Measurements from ENCODE around the gene SH2D7.

DNA sequence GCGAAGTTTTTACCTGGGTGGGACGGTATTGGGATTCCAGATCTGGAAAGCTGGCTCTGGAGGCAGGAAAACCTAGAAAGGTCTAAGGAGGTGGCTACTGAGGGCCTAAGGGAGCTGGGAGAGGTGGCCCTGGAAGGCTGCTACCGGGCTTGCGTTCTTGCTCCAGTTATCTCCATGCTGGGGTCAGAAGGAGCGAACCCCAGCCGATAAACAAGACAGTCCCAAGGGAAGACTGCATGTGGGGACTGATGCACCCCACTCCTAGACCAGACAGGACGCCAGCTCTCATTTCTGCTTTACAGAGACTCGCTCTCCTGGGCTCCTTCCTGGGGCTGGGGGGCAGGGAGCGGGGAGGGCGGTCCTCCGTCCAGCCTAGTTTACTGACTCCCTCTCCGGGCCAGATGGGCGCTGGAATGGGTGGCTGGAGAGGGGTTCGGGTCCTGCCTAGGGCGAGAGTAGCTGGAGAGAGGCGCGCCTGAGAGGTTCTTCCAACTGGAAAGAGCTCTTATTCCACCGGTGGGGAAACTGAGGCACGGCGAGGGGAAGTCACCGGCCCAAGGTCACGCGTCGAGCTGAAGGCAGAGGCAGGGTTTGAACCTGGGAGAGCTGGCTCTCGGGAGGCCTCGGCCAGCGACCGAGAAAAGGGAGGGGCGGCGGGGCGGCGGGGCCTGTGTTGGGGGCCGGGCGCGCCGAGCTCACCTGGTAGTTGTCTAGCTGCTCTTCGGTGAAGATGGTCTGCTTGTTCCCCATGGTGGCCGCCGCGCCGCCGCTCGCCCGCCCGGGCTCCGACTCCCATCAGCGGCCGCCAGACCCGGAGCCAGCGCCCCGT is 38.3 kb downstream of the SH2D7 start:
- TF ChIP-seq, protein P1, sequence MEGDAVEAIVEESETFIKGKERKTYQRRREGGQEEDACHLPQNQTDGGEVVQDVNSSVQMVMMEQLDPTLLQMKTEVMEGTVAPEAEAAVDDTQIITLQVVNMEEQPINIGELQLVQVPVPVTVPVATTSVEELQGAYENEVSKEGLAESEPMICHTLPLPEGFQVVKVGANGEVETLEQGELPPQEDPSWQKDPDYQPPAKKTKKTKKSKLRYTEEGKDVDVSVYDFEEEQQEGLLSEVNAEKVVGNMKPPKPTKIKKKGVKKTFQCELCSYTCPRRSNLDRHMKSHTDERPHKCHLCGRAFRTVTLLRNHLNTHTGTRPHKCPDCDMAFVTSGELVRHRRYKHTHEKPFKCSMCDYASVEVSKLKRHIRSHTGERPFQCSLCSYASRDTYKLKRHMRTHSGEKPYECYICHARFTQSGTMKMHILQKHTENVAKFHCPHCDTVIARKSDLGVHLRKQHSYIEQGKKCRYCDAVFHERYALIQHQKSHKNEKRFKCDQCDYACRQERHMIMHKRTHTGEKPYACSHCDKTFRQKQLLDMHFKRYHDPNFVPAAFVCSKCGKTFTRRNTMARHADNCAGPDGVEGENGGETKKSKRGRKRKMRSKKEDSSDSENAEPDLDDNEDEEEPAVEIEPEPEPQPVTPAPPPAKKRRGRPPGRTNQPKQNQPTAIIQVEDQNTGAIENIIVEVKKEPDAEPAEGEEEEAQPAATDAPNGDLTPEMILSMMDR (conservative IDR thresholded peaks at IDR 0.05; ENCODE audit: low read depth in 2 of 2), result no peak
- TF ChIP-seq EZH2 (IDR thresholded peaks at IDR 0.05; ENCODE audit: low read depth, unreplicated experiment) (no peak), POLR2AphosphoS5 (IDR thresholded peaks at IDR 0.05; ENCODE audit: low read depth) (no peak), EZH2phosphoT487 (IDR thresholded peaks at IDR 0.05; ENCODE audit: unreplicated experiment) (no peak)
- TF ChIP-seq, protein P2, sequence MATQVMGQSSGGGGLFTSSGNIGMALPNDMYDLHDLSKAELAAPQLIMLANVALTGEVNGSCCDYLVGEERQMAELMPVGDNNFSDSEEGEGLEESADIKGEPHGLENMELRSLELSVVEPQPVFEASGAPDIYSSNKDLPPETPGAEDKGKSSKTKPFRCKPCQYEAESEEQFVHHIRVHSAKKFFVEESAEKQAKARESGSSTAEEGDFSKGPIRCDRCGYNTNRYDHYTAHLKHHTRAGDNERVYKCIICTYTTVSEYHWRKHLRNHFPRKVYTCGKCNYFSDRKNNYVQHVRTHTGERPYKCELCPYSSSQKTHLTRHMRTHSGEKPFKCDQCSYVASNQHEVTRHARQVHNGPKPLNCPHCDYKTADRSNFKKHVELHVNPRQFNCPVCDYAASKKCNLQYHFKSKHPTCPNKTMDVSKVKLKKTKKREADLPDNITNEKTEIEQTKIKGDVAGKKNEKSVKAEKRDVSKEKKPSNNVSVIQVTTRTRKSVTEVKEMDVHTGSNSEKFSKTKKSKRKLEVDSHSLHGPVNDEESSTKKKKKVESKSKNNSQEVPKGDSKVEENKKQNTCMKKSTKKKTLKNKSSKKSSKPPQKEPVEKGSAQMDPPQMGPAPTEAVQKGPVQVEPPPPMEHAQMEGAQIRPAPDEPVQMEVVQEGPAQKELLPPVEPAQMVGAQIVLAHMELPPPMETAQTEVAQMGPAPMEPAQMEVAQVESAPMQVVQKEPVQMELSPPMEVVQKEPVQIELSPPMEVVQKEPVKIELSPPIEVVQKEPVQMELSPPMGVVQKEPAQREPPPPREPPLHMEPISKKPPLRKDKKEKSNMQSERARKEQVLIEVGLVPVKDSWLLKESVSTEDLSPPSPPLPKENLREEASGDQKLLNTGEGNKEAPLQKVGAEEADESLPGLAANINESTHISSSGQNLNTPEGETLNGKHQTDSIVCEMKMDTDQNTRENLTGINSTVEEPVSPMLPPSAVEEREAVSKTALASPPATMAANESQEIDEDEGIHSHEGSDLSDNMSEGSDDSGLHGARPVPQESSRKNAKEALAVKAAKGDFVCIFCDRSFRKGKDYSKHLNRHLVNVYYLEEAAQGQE (IDR thresholded peaks at IDR 0.05; ENCODE audit: unreplicated experiment), result no peak
